Neuronal stem cell (in vitro differentiated cells): ENCODE data around the gene PEMT.
A peak's percentile ranks its signal among the peaks of the same experiment; 100 is the strongest.

Experiments used
- DNase-seq: peaks from one replicate; pipeline ENCODE4 v3.0.0-alpha.2; 2013; ENCODE audit warnings: low spot score
- H2AFZ ChIP-seq: one replicate; pipeline ENCODE4 v1.6.1; 2013; ENCODE audit warnings: mild to moderate bottlenecking, low read length, inconsistent platforms
- H2AK5ac ChIP-seq: 2 replicates; pipeline ENCODE4 v1.6.1; 2013; ENCODE audit warnings: low read depth, mild to moderate bottlenecking, inconsistent platforms, low read length, moderate library complexity, mixed read lengths
- H2BK120ac ChIP-seq: 2 replicates; pipeline ENCODE4 v1.6.1; 2013; ENCODE audit warnings: low read depth, mild to moderate bottlenecking, inconsistent platforms, low read length, moderate library complexity, mixed read lengths
- H2BK12ac ChIP-seq: one replicate; pipeline ENCODE4 v1.6.1; 2013; ENCODE audit warnings: low read length, inconsistent platforms
- H2BK15ac ChIP-seq: 2 replicates; pipeline ENCODE4 v1.6.1; 2013; ENCODE audit warnings: mild to moderate bottlenecking, low read length, inconsistent platforms, mixed read lengths
- H2BK5ac ChIP-seq: one replicate; pipeline ENCODE4 v1.6.1; 2013; ENCODE audit warnings: inconsistent platforms, mild to moderate bottlenecking, low read length, moderate library complexity
- H3K14ac ChIP-seq: one replicate; pipeline ENCODE4 v1.6.1; 2013; ENCODE audit warnings: low read length, inconsistent platforms
- H3K18ac ChIP-seq: 2 replicates; pipeline ENCODE4 v1.6.1; 2013; ENCODE audit warnings: low read length, inconsistent platforms
- H3K23ac ChIP-seq: 2 replicates; pipeline ENCODE4 v1.6.1; 2013; ENCODE audit warnings: low read depth, mild to moderate bottlenecking, mixed read lengths, low read length, inconsistent platforms; ENCODE audit not compliant: poor library complexity
- H3K27ac ChIP-seq: replicated peaks from 3 replicates; pipeline ENCODE4 v1.5.1; 2013; ENCODE audit warnings: low read length, inconsistent platforms
- H3K27me3 ChIP-seq, 3 experiments: 2 replicates each; pipeline ENCODE4 v1.6.1; 2013; ENCODE audit warnings: low read length in 3 of 3, mild to moderate bottlenecking in 2 of 3, inconsistent platforms in 1 of 3, low read depth in 1 of 3, mixed read lengths in 1 of 3, moderate library complexity in 1 of 3; ENCODE audit not compliant: control insufficient read depth in 3 of 3, insufficient read depth in 3 of 3
- H3K36me3 ChIP-seq, 2 donors: replicated peaks in 1 of 2; 2 replicates each; pipeline ENCODE4 v1.6.1; 2013; ENCODE audit warnings: low read length in 2 of 2; ENCODE audit not compliant: control insufficient read depth in 2 of 2, insufficient read depth in 2 of 2
- H3K4ac ChIP-seq: 2 replicates; pipeline ENCODE4 v1.6.1; 2013; ENCODE audit warnings: inconsistent platforms, mild to moderate bottlenecking, low read length, moderate library complexity
- H3K4me1 ChIP-seq, 2 donors: 1 replicate in 1 of 2; 2 replicates in 1 of 2; pipeline ENCODE4 v1.6.1; 2013; ENCODE audit warnings: low read length in 2 of 2, low read depth in 1 of 2; ENCODE audit not compliant: control insufficient read depth in 2 of 2, insufficient read depth in 1 of 2
- H3K4me2 ChIP-seq: one replicate; pipeline ENCODE4 v1.6.1; 2013; ENCODE audit warnings: mild to moderate bottlenecking, low read length, inconsistent platforms; ENCODE audit not compliant: insufficient read depth, poor library complexity, severe bottlenecking
- H3K4me3 ChIP-seq, 2 donors: 2 replicates each; pipeline ENCODE4 v1.5.1; 2013; ENCODE audit warnings: low read length in 2 of 2, mild to moderate bottlenecking in 2 of 2, inconsistent platforms in 1 of 2, moderate library complexity in 1 of 2
- H3K79me1 ChIP-seq: one replicate; pipeline ENCODE4 v1.6.1; 2013; ENCODE audit warnings: low read depth, mild to moderate bottlenecking, inconsistent platforms, low read length, moderate library complexity
- H3K9ac ChIP-seq: one replicate; pipeline ENCODE4 v1.6.1; 2013; ENCODE audit warnings: mild to moderate bottlenecking, low read depth, low read length, inconsistent platforms; ENCODE audit not compliant: poor library complexity
- H3K9me3 ChIP-seq, 2 donors: replicated peaks in 1 of 2; 2 replicates each; pipeline versions ENCODE3 to v1.6.1; 2013; ENCODE audit warnings: low read length in 2 of 2, mild to moderate bottlenecking in 2 of 2, inconsistent platforms in 1 of 2, low read depth in 1 of 2, mixed read lengths in 1 of 2, moderate library complexity in 1 of 2; ENCODE audit not compliant: control insufficient read depth in 2 of 2, insufficient read depth in 1 of 2
- H4K8ac ChIP-seq: one replicate; pipeline ENCODE4 v1.6.1; 2013; ENCODE audit warnings: low read depth, mild to moderate bottlenecking, inconsistent platforms, low read length, moderate library complexity
- H4K91ac ChIP-seq: one replicate; pipeline ENCODE4 v1.6.1; 2013; ENCODE audit warnings: low read length, low read depth, mild to moderate bottlenecking, inconsistent platforms; ENCODE audit not compliant: poor library complexity
- WGBS, 2 donors: extraction: QIAGEN DNeasy Blood & Tissue Kit; methylation state at CpG; one replicate each; pipeline ENCODE4 v1.1.7; 2013; ENCODE audit warnings: missing lambda C conversion rate in 2 of 2, mixed read lengths in 1 of 2; ENCODE audit not compliant: insufficient read length in 2 of 2, insufficient replicate concordance in 1 of 2; ENCODE audit errors: extremely low coverage in 2 of 2; 5-methylcytosine and 5-hydroxymethylcytosine counted together

Gene PEMT

DNA sequence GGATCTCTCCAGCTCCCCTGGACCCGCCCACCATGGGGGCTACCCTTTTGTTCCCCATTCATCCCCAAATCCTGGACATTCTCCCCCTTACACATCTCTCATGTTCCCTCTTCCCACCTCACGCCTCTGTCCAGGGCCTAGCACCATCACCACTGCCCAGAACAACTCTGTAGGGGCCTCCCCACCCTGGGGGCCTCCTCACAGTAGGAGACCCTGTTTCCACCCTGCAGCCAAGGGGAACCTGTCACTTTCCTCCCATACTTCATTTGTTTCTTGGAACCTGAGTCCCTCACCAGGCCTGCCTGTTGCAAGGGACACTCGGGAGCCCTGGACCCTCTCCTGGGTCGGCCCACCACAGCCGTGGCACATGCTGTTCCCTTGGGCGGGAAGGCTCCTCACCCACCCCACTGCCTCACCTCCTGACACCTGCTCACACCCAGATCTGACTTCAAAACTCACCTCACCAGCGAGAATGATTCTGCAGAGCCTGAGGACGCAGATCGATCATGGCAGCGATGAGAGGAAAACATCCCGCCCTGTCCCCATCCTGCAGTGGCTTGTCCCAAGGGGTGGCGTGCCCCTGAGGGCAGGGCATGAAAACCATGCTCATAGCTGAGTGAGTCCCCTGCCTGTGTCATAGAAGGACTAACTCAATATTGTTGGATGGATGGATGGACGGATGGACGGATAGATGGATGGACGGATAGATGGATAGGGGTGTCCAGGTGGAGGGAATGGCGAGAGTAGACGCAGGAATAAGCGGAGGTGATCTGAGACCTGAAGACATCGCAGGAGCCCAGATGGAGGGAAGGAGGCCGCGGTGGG, 88.6 kb downstream of the PEMT start:
- no peak overlapping the region for H4K8ac ChIP-seq
- no peak for DNase-seq
- H2AFZ ChIP-seq = no peak overlapping the region
- H3K79me1 ChIP-seq = peaks cover 4% of the 10 kb centered on the region
- H2AK5ac ChIP-seq = no peak overlapping the region
- H3K4ac ChIP-seq = no peak overlapping the region
- 100% methylated on average over 3 of the region's 21 CpGs; no CpG with 5 or more reads in 1 of the 2 donors for WGBS, 2 donors
- H3K18ac ChIP-seq = peak overlapping the region; percentile 6
- no peak overlapping the region for H3K9ac ChIP-seq
- no peak overlapping the region for H2BK5ac ChIP-seq
- H2BK120ac ChIP-seq = no peak overlapping the region
- no peak overlapping the region for H3K4me3 ChIP-seq
- no peak overlapping the region for H3K27ac ChIP-seq
- no peak overlapping the region for H2BK15ac ChIP-seq
- H4K91ac ChIP-seq = no peak overlapping the region
- no peak overlapping the region for H3K4me2 ChIP-seq
- peaks cover 5 to 11% of the 10 kb centered on the region in 2 donors for H3K4me1 ChIP-seq
- H3K27me3 ChIP-seq = no peaks in the 10 kb centered on the region
- H3K36me3 ChIP-seq = no peaks in the 10 kb centered on the region
- no peak overlapping the region for H3K14ac ChIP-seq
- no peak overlapping the region for H2BK12ac ChIP-seq
- H3K9me3 ChIP-seq = no peaks in the 10 kb centered on the region
- peak overlapping the region; percentile 21 for H3K23ac ChIP-seq

GRCh38 chr17:17500999-17501605, 90.4 kb downstream of the PEMT start:
- H3K36me3 ChIP-seq = no peaks in the 10 kb centered on the region
- peak overlapping the region; percentile 2 for H3K18ac ChIP-seq
- no peak overlapping the region for H2BK12ac ChIP-seq
- no peak overlapping the region for H3K4ac ChIP-seq
- H3K4me3 ChIP-seq = no peak overlapping the region
- peak overlapping the region; percentile 80 for H3K23ac ChIP-seq
- no peak overlapping the region for H4K8ac ChIP-seq
- no peak overlapping the region for H2AFZ ChIP-seq
- no peak overlapping the region for H3K27ac ChIP-seq
- DNase-seq = no peak
- WGBS, 2 donors = no CpG with 5 or more reads among the region's 14 CpGs
- H3K14ac ChIP-seq = no peak overlapping the region
- no peak overlapping the region for H2BK120ac ChIP-seq
- H3K4me1 ChIP-seq = peaks cover 7 to 11% of the 10 kb centered on the region in 2 donors
- H3K9ac ChIP-seq = no peak overlapping the region
- H2BK15ac ChIP-seq = no peak overlapping the region
- H3K79me1 ChIP-seq = no peaks in the 10 kb centered on the region
- no peak overlapping the region for H3K4me2 ChIP-seq
- no peak overlapping the region for H4K91ac ChIP-seq
- H2AK5ac ChIP-seq = no peak overlapping the region
- no peak overlapping the region for H2BK5ac ChIP-seq
- peaks cover 0 to 3% (median 0%) of the 10 kb centered on the region in 3 experiments for H3K27me3 ChIP-seq
- H3K9me3 ChIP-seq = peaks cover under 1 to 2% of the 10 kb centered on the region in 2 donors

GRCh38 chr17:17499402-17500145, 91.9 kb downstream of the PEMT start:
- no peak overlapping the region for H3K4ac ChIP-seq
- H3K27me3 ChIP-seq = peaks cover 0 to 16% (median 7%) of the 10 kb centered on the region in 3 experiments
- peaks cover 2 to 7% of the 10 kb centered on the region in 2 donors for H3K9me3 ChIP-seq
- no peak overlapping the region for H2BK5ac ChIP-seq
- H3K79me1 ChIP-seq = no peaks in the 10 kb centered on the region
- H3K4me2 ChIP-seq = no peak overlapping the region
- no peak overlapping the region for H3K9ac ChIP-seq
- no peak overlapping the region for H3K14ac ChIP-seq
- H3K4me1 ChIP-seq = peaks cover 11 to 12% of the 10 kb centered on the region in 2 donors
- no peak overlapping the region for H3K4me3 ChIP-seq
- no peak overlapping the region for H2AK5ac ChIP-seq
- no peak overlapping the region for H4K91ac ChIP-seq
- WGBS, 2 donors = no CpG with 5 or more reads among the region's 17 CpGs
- no peak overlapping the region for H3K23ac ChIP-seq
- H3K36me3 ChIP-seq = no peaks in the 10 kb centered on the region
- H3K27ac ChIP-seq = no peak overlapping the region
- no peak overlapping the region for H2BK120ac ChIP-seq
- H2BK15ac ChIP-seq = no peak overlapping the region
- no peak for DNase-seq
- H3K18ac ChIP-seq = no peak overlapping the region
- no peak overlapping the region for H4K8ac ChIP-seq
- H2AFZ ChIP-seq = no peak overlapping the region
- H2BK12ac ChIP-seq = no peak overlapping the region
